ENCODE measurements around the gene MYO1G. TPM values are rescaled to one million over a fixed set of nuclear protein-coding genes. Genes with fewer than 3 reads are reported as not detected.

The MYO1G gene
- total and polyA plus RNA-seq, 10 of the 15 experiments (the other 5 are each of a cell fraction or from before 2014, with no cell fraction given): 1.8 to 232 (median 134) TPM

DNA sequence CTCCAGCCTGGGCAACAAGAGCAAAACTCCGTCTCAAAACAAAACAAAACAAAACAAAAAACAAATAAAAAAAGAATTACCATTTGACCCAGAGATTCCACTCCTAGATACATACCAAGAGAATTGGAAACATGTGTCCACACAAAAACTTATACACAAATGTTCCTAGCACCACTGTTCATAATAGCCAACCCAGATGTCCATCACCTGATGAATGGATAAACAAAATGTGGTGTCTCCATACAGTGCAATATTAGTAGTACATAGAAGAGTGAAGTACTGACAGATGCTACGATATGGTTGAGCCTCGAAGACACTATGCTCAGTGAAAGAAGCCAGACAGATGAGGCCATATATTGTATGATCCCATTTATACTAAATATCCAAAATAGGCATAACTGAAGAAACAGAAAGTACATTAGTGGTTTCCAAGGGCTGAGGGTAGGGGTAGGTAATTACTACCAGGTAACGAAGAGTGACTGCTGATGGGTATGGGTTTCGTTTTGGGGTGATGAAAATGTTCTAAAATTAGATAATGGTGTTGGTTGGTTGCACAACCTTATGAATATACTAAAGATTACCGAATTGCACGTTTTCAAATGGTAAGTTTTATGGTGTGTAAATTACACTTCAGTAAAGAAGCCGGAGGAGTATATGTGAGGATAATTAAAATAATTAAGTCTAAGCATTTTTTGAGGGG, 20.0 kb downstream of the MYO1G start (continued):
- TF ChIP-seq, protein P1, sequence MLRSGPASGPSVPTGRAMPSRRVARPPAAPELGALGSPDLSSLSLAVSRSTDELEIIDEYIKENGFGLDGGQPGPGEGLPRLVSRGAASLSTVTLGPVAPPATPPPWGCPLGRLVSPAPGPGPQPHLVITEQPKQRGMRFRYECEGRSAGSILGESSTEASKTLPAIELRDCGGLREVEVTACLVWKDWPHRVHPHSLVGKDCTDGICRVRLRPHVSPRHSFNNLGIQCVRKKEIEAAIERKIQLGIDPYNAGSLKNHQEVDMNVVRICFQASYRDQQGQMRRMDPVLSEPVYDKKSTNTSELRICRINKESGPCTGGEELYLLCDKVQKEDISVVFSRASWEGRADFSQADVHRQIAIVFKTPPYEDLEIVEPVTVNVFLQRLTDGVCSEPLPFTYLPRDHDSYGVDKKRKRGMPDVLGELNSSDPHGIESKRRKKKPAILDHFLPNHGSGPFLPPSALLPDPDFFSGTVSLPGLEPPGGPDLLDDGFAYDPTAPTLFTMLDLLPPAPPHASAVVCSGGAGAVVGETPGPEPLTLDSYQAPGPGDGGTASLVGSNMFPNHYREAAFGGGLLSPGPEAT (IDR thresholded peaks at IDR 0.05; ENCODE audit: low read depth): no peak
- TF ChIP-seq SUPT20H (IDR thresholded peaks at IDR 0.05; ENCODE audit: borderline replicate concordance, control insufficient read depth, low read depth, low read length): no peak
- 0 out of 2 replicates have a peak, but pooled peaks have one; percentile 30 for TF ChIP-seq SMAD5 (IDR thresholded peaks at IDR 0.05; ENCODE audit: low read depth)
- TF ChIP-seq, protein P2, sequence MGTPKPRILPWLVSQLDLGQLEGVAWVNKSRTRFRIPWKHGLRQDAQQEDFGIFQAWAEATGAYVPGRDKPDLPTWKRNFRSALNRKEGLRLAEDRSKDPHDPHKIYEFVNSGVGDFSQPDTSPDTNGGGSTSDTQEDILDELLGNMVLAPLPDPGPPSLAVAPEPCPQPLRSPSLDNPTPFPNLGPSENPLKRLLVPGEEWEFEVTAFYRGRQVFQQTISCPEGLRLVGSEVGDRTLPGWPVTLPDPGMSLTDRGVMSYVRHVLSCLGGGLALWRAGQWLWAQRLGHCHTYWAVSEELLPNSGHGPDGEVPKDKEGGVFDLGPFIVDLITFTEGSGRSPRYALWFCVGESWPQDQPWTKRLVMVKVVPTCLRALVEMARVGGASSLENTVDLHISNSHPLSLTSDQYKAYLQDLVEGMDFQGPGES (IDR thresholded peaks at IDR 0.05): no peak
- no peak for TF ChIP-seq KLF5 (IDR thresholded peaks at IDR 0.05; ENCODE audit: partially characterized antibody)
- TF ChIP-seq FOS (IDR thresholded peaks at IDR 0.05; ENCODE audit: borderline replicate concordance, extremely low read depth, insufficient read length): no peak
- no peak for TF ChIP-seq EP300 (IDR thresholded peaks at IDR 0.05; ENCODE audit: borderline replicate concordance in 1 of 2, control insufficient read depth in 1 of 2, low read depth in 2 of 2, low read length in 2 of 2)
- TF ChIP-seq BACH1 (IDR thresholded peaks at IDR 0.05; ENCODE audit: borderline replicate concordance): no peak
- peak; percentile 47; the same call in 1 of the 2 replicates for TF ChIP-seq RUNX3 (IDR thresholded peaks at IDR 0.05; ENCODE audit: low read length)
- no peak for TF ChIP-seq EED (IDR thresholded peaks at IDR 0.05; ENCODE audit: low read depth)
- TF ChIP-seq ZSCAN29 (IDR thresholded peaks at IDR 0.05): no peak
- TF ChIP-seq PML (IDR thresholded peaks at IDR 0.05; ENCODE audit: low read length): peak; percentile 23; the same call in 1 of the 2 replicates
- TF ChIP-seq, protein P3, sequence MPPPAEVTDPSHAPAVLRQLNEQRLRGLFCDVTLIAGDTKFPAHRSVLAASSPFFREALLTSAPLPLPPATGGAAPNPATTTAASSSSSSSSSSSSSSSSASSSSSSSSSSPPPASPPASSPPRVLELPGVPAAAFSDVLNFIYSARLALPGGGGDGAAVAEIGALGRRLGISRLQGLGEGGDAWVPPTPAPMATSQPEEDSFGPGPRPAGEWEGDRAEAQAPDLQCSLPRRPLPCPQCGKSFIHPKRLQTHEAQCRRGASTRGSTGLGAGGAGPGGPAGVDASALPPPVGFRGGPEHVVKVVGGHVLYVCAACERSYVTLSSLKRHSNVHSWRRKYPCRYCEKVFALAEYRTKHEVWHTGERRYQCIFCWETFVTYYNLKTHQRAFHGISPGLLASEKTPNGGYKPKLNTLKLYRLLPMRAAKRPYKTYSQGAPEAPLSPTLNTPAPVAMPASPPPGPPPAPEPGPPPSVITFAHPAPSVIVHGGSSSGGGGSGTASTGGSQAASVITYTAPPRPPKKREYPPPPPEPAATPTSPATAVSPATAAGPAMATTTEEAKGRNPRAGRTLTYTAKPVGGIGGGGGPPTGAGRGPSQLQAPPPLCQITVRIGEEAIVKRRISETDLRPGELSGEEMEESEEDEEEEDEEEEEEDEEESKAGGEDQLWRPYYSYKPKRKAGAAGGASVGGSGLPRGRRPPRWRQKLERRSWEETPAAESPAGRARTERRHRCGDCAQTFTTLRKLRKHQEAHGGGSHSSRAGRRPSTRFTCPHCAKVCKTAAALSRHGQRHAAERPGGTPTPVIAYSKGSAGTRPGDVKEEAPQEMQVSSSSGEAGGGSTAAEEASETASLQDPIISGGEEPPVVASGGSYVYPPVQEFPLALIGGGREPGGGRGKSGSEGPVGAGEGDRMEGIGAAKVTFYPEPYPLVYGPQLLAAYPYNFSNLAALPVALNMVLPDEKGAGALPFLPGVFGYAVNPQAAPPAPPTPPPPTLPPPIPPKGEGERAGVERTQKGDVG (CRISPR knock-in tag; IDR thresholded peaks at IDR 0.05): no peak
- TF ChIP-seq POLR2A (IDR thresholded peaks at IDR 0.05; ENCODE audit: low read depth, low read length): no peak
- peak; percentile 22; the same call in 1 of the 2 replicates for TF ChIP-seq POLR2AphosphoS2 (IDR thresholded peaks at IDR 0.05; ENCODE audit: low read depth, low read length)

All from GM12878 (cell line).